ENCODE data around the gene DYNLT2.
"Not testable (repeated sequence)": the region's sequence is repeated elsewhere in the genome, so short reads cannot be mapped to it uniquely, and the experiment has no call there.

DYNLT2 gene

GRCh38 chr6:169726963-169727362, 24.4 kb downstream of the DYNLT2 start:
- no peak for DNase-seq

- DNase-seq: no peak
Measured at GRCh38 chr6:169726049-169726400, 25.3 kb downstream of the DYNLT2 start.

GRCh38 chr6:169725125-169726048, 26.0 kb downstream of the DYNLT2 start:
- no peak for DNase-seq

- peak; percentile 65 to 68 for DNase-seq
Measured at GRCh38 chr6:169724494-169725124, 26.8 kb downstream of the DYNLT2 start, which contains the start of gene PHF10. PHF10 (minus strand) TSS chr6:169724500; CDS start chr6:169723931, 569 bp downstream.

GRCh38 chr6:169723991-169724493, 27.3 kb downstream of the DYNLT2 start:
- peak in 1 of 2 experiments; percentile 13 for DNase-seq

GRCh38 chr6:169723200-169723909, 28.0 kb downstream of the DYNLT2 start:
- DNase-seq: peak; percentile 51 to 59

GRCh38 chr6:169722362-169723199, 28.8 kb downstream of the DYNLT2 start:
- DNase-seq: peak; percentile 6 to 11

GRCh38 chr6:169720207-169720855, 31.0 kb downstream of the DYNLT2 start:
- DNase-seq: no peak

- no peak for DNase-seq
Measured at GRCh38 chr6:169719117-169719516, 32.3 kb downstream of the DYNLT2 start.

- DNase-seq: no peak
Measured at GRCh38 chr6:169714595-169714994, 36.8 kb downstream of the DYNLT2 start.

- no peak for DNase-seq
Measured at GRCh38 chr6:169714178-169714577, 37.2 kb downstream of the DYNLT2 start.

- DNase-seq: no peak
Measured at GRCh38 chr6:169710009-169710408, 41.4 kb downstream of the DYNLT2 start.

- DNase-seq: no peak
Measured at GRCh38 chr6:169709293-169709692, 42.1 kb downstream of the DYNLT2 start.

- DNase-seq: no peak
Measured at GRCh38 chr6:169707772-169708171, 43.6 kb downstream of the DYNLT2 start.

- DNase-seq: no peak
Measured at GRCh38 chr6:169702840-169703246, 48.5 kb downstream of the DYNLT2 start.

GRCh38 chr6:169701954-169702839, 49.2 kb downstream of the DYNLT2 start, which contains the start of the genes C6orf120 and WDR27:
C6orf120 (plus strand) TSS chr6:169702126; CDS start chr6:169702460, 334 bp downstream.
WDR27 (minus strand) TSS chr6:169702029; CDS start chr6:169689005, 13,024 bp downstream.
- peak; percentile 98 for DNase-seq

GRCh38 chr6:169701311-169701953, 49.9 kb downstream of the DYNLT2 start:
- DNase-seq: no peak

- DNase-seq: no peak
Measured at GRCh38 chr6:169700296-169700695, 51.1 kb downstream of the DYNLT2 start.

- not testable (repeated sequence) for DNase-seq
Measured at GRCh38 chr6:169697115-169697514, 54.3 kb downstream of the DYNLT2 start.

- DNase-seq: no peak
Measured at GRCh38 chr6:169695131-169695530, 56.2 kb downstream of the DYNLT2 start.
